ENCODE measurements around the gene COL23A1. TPM values are rescaled to one million over a fixed set of nuclear protein-coding genes. Genes with fewer than 3 reads are reported as not detected.

COL23A1 gene
- total RNA-seq, 1 donor from 2014 or later: 2.9 TPM

DNA sequence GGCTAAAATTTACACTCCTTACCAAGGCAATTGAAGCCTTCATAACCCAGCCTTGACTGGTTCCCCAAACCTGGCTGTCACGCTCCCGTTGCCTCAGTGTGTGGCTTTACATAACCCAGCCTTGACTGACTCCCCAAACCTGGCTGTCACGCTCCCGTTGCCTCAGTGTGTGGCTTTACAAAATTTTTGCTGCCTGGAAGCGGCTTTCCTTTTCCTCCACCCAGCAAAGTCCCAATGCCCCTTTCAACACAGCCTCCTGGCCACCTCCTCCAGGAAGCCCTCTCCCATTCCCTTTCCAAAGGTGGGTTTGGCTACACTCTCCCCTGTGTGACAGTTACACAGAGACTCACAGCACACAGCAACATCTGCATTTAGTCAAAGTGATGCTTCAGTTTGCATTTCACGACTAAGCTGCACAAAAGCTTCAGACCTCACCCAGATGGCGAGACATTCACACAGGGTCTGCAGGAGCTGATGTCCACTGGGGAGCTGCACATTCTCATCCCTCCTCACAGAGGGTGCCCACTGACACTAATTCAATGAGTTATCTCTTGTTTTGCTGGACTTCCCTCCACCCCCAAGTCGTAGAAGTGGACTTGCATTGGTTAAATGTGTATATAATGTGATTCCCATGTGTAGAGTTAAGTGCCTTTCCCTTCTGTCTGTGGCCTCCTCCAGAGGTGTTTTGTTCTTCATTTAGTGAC, 201.0 kb downstream of the COL23A1 start:
- Mint-ChIP-seq H3K4me1 (ENCODE audit: low read depth, unreplicated experiment) (peaks cover 44% of the 10 kb centered on the region), H3K27ac (ENCODE audit: unreplicated experiment) (peak overlapping the region; percentile 9)
- DNase-seq: no peak

DNA sequence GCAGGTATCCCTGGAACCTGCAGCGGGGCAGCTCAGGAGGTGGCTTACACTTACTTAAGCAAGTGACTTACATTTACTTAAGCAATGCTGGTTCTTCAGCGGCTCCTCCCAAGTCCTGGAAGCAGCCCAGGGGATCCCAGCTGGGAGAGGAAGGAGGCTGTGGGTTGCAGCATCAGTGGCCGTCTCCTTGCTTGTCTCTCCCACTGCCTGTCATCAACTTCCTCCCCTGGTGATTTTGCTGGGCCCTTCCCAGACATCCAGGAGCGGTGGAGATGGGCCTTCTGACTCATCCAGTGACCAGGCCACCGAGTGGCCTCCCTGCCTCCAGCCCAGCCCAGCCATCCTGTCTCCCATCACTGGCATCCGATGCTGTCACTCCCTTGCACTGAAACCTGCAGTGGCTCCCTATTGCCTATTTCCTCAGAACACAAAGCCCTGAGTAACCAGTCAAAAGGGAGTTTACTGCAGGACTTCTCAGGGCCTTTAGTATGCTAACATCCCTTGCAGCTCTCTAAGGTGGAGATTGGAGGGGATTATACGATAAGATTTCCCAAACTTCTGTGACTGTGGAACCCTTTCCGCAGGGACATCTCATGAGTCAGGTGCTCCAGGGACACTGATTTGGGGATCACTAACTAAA, 201.7 kb downstream of the COL23A1 start:
- Mint-ChIP-seq H3K27me3 (ENCODE audit: unreplicated experiment) (peaks cover 9% of the 10 kb centered on the region), H3K9me3 (ENCODE audit: unreplicated experiment) (no peaks in the 10 kb centered on the region), H3K4me3 (ENCODE audit: unreplicated experiment) (no peak overlapping the region), H3K36me3 (ENCODE audit: unreplicated experiment) (no peaks in the 10 kb centered on the region), H3K4me1 (ENCODE audit: low read depth, unreplicated experiment) (peaks cover 44% of the 10 kb centered on the region), H3K27ac (ENCODE audit: unreplicated experiment) (no peak overlapping the region)
- TF ChIP-seq, protein P1, sequence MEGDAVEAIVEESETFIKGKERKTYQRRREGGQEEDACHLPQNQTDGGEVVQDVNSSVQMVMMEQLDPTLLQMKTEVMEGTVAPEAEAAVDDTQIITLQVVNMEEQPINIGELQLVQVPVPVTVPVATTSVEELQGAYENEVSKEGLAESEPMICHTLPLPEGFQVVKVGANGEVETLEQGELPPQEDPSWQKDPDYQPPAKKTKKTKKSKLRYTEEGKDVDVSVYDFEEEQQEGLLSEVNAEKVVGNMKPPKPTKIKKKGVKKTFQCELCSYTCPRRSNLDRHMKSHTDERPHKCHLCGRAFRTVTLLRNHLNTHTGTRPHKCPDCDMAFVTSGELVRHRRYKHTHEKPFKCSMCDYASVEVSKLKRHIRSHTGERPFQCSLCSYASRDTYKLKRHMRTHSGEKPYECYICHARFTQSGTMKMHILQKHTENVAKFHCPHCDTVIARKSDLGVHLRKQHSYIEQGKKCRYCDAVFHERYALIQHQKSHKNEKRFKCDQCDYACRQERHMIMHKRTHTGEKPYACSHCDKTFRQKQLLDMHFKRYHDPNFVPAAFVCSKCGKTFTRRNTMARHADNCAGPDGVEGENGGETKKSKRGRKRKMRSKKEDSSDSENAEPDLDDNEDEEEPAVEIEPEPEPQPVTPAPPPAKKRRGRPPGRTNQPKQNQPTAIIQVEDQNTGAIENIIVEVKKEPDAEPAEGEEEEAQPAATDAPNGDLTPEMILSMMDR (IDR thresholded peaks at IDR 0.05; ENCODE audit: partially characterized antibody, unreplicated experiment): no peak
- DNase-seq: no peak

More for the DNA sequence above, 201.0 kb downstream of the COL23A1 start:
- no peaks in the 10 kb centered on the region for H3K36me3 Mint-ChIP-seq (ENCODE audit: unreplicated experiment)
- H3K4me3 Mint-ChIP-seq (ENCODE audit: unreplicated experiment): peak overlapping the region; percentile 5
- TF ChIP-seq, protein P1 (IDR thresholded peaks at IDR 0.05; ENCODE audit: partially characterized antibody, unreplicated experiment): no peak
- H3K27me3 Mint-ChIP-seq (ENCODE audit: unreplicated experiment): peaks cover 9% of the 10 kb centered on the region
- no peaks in the 10 kb centered on the region for H3K9me3 Mint-ChIP-seq (ENCODE audit: unreplicated experiment)

DNA sequence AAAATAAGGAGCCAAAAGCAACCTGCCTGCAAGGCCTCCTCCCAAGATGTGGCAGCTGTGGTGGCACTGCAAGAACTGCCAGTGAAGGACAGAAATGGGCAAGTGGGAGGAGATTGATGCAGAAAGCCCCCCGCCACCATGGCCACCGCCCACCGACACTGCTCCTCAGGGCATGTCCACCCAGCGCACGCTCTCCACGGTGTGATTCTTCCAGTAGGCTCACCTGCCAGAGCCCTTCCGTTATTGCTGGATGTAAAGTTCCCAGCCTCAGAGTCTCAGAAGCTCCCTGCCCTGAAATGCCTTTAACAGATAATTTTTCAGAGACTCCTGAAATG, 202.4 kb downstream of the COL23A1 start:
- Mint-ChIP-seq H3K4me3 (ENCODE audit: unreplicated experiment) (no peak overlapping the region), H3K27ac (ENCODE audit: unreplicated experiment) (no peak overlapping the region), H3K36me3 (ENCODE audit: unreplicated experiment) (no peaks in the 10 kb centered on the region), H3K4me1 (ENCODE audit: low read depth, unreplicated experiment) (peaks cover 40% of the 10 kb centered on the region), H3K27me3 (ENCODE audit: unreplicated experiment) (peaks cover 9% of the 10 kb centered on the region), H3K9me3 (ENCODE audit: unreplicated experiment) (no peaks in the 10 kb centered on the region)
- no peak for DNase-seq
- TF ChIP-seq, protein P1 (IDR thresholded peaks at IDR 0.05; ENCODE audit: partially characterized antibody, unreplicated experiment): no peak

DNA sequence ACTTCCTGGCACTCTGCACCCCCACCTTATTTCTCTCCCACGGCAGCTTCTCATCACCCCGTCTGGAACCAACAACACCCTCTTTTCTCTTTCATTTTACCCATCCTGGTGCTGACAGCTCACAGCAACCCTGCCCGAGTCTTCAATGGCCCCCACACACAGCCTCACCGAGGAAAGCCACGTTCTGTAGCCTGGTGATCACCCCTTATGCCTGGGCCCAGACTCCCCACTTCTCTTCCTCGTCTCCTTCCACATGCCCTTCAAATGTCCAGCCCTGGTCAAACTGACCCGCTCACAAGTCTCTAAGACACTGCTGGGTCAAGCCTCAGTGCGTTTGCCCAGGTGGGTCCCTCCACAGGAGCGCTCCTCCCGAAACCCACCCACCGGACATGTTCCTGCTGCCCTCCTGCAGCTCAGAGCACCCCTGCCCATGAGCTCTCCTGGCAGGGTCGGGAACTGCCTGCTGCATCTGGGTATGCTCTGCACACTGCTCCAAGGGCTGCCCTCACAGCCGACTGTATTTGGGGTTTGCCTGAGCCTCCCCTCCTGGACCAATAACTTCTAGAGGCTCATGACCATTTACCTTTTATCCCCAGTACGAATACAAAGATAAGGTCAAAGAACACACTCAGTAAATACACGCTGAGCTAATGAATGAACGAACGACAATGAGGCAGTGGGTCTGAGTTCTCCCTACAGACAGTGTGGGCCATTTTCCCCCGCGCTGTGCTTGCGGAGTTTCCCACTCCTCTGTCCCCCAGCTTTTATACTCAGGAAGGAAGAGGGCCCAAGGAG, 202.9 kb downstream of the COL23A1 start:
- Mint-ChIP-seq H3K36me3 (ENCODE audit: unreplicated experiment) (no peaks in the 10 kb centered on the region), H3K9me3 (ENCODE audit: unreplicated experiment) (no peaks in the 10 kb centered on the region), H3K4me3 (ENCODE audit: unreplicated experiment) (peak overlapping the region; percentile 31), H3K27me3 (ENCODE audit: unreplicated experiment) (peaks cover 8% of the 10 kb centered on the region), H3K4me1 (ENCODE audit: low read depth, unreplicated experiment) (peaks cover 39% of the 10 kb centered on the region), H3K27ac (ENCODE audit: unreplicated experiment) (no peak overlapping the region)
- no peak for DNase-seq
- TF ChIP-seq, protein P1 (IDR thresholded peaks at IDR 0.05; ENCODE audit: partially characterized antibody, unreplicated experiment): no peak

All from glutamatergic neuron (in vitro differentiated cells).